ENCODE results near the gene DOK6. TPM values are rescaled to one million over a fixed set of nuclear protein-coding genes. Genes with fewer than 3 reads are reported as not detected.

Gene DOK6
- total and polyA plus RNA-seq, 9 of the 15 experiments (the other 6 are each of a cell fraction or from before 2014, with no cell fraction given): not detected

DNA sequence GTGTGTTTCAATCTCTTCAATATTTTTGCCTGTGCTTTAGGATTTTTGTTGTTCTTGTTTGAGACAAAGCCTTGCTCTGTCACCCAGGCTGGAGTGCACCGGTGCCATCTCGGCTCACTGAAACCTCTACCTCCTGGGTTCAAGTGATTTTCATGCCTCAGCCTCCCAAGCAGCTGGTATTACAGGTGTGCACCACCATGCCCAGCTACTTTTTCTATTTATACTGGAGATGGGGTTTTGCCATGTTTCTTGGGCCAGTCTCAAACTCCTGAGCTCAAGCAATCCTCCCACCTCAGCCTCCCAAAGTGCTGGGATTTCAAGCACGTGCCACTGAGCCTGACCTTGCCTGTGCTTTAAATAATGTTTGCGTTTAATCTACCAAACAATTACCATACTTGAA is 43.1 kb upstream of the DOK6 start:
- no TSS peak for BruUV-seq (replicated peaks)
- TF ChIP-seq MXI1 (IDR thresholded peaks at IDR 0.05; ENCODE audit: low read depth, low read length) (no peak), ZNF24 (IDR thresholded peaks at IDR 0.05) (no peak), CHD4 (IDR thresholded peaks at IDR 0.05; ENCODE audit: insufficient read depth, insufficient replicate concordance, low read depth, low read length, poor library complexity, severe bottlenecking) (no peak), SIRT6 (IDR thresholded peaks at IDR 0.05; ENCODE audit: low read depth, low read length) (no peak), TCF7 (IDR thresholded peaks at IDR 0.05; ENCODE audit: borderline replicate concordance) (no peak), ZNF143 (CRISPR knock-in tag; IDR thresholded peaks at IDR 0.05) (no peak), CTBP1 (IDR thresholded peaks at IDR 0.05; ENCODE audit: borderline replicate concordance) (no peak), HEY1 (CRISPR knock-in tag; IDR thresholded peaks at IDR 0.05; ENCODE audit: borderline replicate concordance) (no peak), EGR1 (conservative IDR thresholded peaks at IDR 0.05) (no peak), KDM2B (CRISPR knock-in tag; IDR thresholded peaks at IDR 0.05) (no peak), GTF2F1 (IDR thresholded peaks at IDR 0.05; ENCODE audit: low read depth, low read length) (no peak), SRF (CRISPR knock-in tag; IDR thresholded peaks at IDR 0.05) (no peak), NR1H2 (CRISPR knock-in tag; IDR thresholded peaks at IDR 0.05) (no peak), POLR2B (IDR thresholded peaks at IDR 0.05; ENCODE audit: low read depth, partially characterized antibody) (no peak), GATAD2B (IDR thresholded peaks at IDR 0.05; ENCODE audit: borderline replicate concordance) (no peak)
- TF ChIP-seq, protein P1, sequence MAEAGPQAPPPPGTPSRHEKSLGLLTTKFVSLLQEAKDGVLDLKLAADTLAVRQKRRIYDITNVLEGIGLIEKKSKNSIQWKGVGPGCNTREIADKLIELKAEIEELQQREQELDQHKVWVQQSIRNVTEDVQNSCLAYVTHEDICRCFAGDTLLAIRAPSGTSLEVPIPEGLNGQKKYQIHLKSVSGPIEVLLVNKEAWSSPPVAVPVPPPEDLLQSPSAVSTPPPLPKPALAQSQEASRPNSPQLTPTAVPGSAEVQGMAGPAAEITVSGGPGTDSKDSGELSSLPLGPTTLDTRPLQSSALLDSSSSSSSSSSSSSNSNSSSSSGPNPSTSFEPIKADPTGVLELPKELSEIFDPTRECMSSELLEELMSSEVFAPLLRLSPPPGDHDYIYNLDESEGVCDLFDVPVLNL (CRISPR knock-in tag; IDR thresholded peaks at IDR 0.05; ENCODE audit: low read depth): no peak
- TF ChIP-seq, protein P2, sequence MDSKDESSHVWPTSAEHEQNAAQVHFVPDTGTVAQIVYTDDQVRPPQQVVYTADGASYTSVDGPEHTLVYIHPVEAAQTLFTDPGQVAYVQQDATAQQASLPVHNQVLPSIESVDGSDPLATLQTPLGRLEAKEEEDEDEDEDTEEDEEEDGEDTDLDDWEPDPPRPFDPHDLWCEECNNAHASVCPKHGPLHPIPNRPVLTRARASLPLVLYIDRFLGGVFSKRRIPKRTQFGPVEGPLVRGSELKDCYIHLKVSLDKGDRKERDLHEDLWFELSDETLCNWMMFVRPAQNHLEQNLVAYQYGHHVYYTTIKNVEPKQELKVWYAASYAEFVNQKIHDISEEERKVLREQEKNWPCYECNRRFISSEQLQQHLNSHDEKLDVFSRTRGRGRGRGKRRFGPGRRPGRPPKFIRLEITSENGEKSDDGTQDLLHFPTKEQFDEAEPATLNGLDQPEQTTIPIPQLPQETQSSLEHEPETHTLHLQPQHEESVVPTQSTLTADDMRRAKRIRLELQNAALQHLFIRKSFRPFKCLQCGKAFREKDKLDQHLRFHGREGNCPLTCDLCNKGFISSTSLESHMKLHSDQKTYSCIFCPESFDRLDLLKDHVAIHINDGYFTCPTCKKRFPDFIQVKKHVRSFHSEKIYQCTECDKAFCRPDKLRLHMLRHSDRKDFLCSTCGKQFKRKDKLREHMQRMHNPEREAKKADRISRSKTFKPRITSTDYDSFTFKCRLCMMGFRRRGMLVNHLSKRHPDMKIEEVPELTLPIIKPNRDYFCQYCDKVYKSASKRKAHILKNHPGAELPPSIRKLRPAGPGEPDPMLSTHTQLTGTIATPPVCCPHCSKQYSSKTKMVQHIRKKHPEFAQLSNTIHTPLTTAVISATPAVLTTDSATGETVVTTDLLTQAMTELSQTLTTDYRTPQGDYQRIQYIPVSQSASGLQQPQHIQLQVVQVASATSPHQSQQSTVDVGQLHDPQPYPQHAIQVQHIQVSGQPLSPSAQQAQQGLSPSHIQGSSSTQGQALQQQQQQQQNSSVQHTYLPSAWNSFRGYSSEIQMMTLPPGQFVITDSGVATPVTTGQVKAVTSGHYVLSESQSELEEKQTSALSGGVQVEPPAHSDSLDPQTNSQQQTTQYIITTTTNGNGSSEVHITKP (IDR thresholded peaks at IDR 0.05; ENCODE audit: partially characterized antibody): no peak

More for the DNA sequence above, 43.1 kb upstream of the DOK6 start:
- H3K27ac ChIP-seq (ENCODE audit: extremely low read depth, low read depth, low read length): no peak overlapping the region
- intact Hi-C loops (cut with micrococcal nuclease) (no loop called here), in situ Hi-C loops (cut with MboI) (no loop called here)
- H3K4me2 ChIP-seq (ENCODE audit: insufficient read depth, low read length): no peak overlapping the region
- no peaks in the 10 kb centered on the region for H3K27me3 ChIP-seq (ENCODE audit: control insufficient read depth in 2 of 2, insufficient read depth in 2 of 2, low read length in 2 of 2)
- WGBS (ENCODE audit: insufficient coverage, low coverage, missing lambda C conversion rate): 0% methylated on average over 4 of the region's 4 CpGs
- H3K4me3 ChIP-seq: no peak overlapping the region
- no peak overlapping the region for H3K9ac ChIP-seq (ENCODE audit: insufficient read depth in 1 of 2, low read depth in 2 of 2, low read length in 2 of 2)
- no peaks in the 10 kb centered on the region for H3K36me3 ChIP-seq (ENCODE audit: control insufficient read depth, insufficient read depth, low read length)
- no peak overlapping the region for H2AFZ ChIP-seq (ENCODE audit: low read depth, low read length)
- ATAC-seq: no peak
- no peaks in the 10 kb centered on the region for H3K9me3 ChIP-seq (replicated peaks; ENCODE audit: control insufficient read depth, insufficient read depth, low read depth, low read length)
- no peaks in the 10 kb centered on the region for H3K9me1 ChIP-seq (ENCODE audit: control insufficient read depth, insufficient read depth, low read length)
- H3K79me2 ChIP-seq (ENCODE audit: control insufficient read depth, insufficient read depth, low read length): no peaks in the 10 kb centered on the region
- POLR2A ChIA-PET: no interaction called here
- no peaks in the 10 kb centered on the region for H3K4me1 ChIP-seq (replicated peaks in 1 of 2; ENCODE audit: control insufficient read depth in 2 of 2, insufficient read depth in 2 of 2, low read length in 2 of 2)
- DNase-seq (ENCODE audit: extremely low read depth in 1 of 4, low spot score in 3 of 4): no peak
- no peaks in the 10 kb centered on the region for H4K20me1 ChIP-seq (replicated peaks; ENCODE audit: control insufficient read depth, insufficient read depth, low read length)
- FAIRE-seq: no peak
- CTCF ChIA-PET (ENCODE audit: low intra/inter-chr PET ratio): no interaction called here
